ENCODE measurements around the gene SYNPO2L.
"Not testable (repeated sequence)": the region's sequence is repeated elsewhere in the genome, so short reads cannot be mapped to it uniquely, and the experiment has no call there.

Gene SYNPO2L, protein sequence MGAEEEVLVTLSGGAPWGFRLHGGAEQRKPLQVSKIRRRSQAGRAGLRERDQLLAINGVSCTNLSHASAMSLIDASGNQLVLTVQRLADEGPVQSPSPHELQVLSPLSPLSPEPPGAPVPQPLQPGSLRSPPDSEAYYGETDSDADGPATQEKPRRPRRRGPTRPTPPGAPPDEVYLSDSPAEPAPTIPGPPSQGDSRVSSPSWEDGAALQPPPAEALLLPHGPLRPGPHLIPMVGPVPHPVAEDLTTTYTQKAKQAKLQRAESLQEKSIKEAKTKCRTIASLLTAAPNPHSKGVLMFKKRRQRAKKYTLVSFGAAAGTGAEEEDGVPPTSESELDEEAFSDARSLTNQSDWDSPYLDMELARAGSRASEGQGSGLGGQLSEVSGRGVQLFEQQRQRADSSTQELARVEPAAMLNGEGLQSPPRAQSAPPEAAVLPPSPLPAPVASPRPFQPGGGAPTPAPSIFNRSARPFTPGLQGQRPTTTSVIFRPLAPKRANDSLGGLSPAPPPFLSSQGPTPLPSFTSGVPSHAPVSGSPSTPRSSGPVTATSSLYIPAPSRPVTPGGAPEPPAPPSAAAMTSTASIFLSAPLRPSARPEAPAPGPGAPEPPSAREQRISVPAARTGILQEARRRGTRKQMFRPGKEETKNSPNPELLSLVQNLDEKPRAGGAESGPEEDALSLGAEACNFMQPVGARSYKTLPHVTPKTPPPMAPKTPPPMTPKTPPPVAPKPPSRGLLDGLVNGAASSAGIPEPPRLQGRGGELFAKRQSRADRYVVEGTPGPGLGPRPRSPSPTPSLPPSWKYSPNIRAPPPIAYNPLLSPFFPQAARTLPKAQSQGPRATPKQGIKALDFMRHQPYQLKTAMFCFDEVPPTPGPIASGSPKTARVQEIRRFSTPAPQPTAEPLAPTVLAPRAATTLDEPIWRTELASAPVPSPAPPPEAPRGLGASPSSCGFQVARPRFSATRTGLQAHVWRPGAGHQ

DNA sequence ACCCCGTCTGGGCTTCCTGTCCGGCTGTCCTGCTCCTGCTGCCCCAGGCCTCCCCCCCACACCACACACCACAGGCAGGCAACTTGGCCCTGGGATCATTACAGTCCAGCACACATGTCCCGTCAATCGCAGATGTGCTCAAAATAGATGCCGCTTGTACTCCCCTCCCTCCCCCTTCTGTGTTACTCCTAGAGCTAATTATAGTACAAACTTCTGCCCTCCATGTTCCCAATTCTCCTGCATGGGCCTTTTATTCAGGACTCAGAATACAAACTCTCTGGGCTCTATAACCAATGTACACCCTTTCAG lies at the start of gene SYNPO2L:
Gene SYNPO2L, minus strand, starts transcription at position 40 of the 309 bp plus-strand sequence. CDS start 107 bp downstream, outside the sequence.
- DNase-seq, result no peak

DNA sequence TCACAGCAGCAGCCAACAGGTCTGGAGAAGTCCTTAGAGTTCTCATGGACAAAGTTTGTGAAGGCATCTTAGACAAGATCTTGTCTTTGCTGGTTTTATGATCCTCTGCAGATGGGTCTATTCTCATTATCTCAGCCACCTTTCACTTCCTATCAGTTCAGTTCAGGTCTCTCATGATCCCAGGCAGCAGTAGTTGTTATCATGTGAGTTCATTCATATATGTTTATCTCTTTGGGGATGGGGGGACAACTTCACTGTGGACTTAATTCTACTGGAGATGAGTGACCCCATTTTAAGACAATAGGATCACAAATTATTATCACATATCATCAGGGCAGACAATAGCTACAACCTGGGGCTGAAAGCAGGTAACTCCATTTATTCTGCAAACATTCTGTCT lies 48.1 kb upstream of the SYNPO2L start:
- DNase-seq, result not testable (repeated sequence)

DNA sequence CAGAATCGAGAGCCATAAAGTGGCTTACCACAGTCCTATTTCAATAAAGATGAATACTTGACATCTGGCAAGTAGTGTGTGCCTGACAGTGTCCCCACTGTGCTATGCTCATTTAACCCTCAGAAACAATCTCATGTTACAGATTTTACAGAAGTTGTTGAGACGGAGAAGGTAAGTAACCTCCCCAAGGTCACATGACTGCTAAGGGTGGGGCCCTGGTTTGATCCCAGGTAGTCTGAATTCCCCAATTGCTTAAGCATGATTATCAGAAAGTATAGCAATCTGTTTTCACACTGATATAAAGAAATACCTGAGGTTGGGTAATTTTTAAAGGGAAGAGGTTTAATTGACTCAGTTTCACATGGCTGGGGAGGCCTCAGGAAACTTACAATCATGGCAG lies 43.0 kb upstream of the SYNPO2L start:
- DNase-seq, result not testable (repeated sequence)

DNA sequence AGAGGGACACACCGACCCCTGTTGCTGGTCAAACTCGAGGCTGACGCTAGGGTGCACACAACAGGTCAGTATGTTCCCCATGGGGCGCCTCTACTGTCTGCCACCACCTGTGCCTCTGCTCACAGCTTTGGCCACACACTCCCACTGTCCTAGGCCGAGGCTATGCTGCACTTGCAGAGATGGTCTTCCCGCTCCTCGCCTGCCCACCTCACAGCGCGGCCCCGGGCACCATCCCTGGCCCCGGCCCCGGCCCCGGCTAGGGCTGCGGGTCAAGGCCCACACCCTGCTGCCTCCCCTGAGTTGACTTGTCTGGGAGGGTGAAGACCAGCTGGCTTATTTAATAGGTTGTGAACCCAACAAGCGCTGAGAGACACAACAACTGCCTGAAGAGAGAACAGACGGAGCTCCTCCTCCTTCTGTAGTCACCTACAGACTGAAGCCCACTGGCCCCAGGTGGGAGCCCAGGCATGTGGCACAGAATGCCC lies 41.9 kb upstream of the SYNPO2L start, which contains the start of gene AGAP5:
Gene AGAP5, minus strand, starts transcription at position 435 of the 485 bp plus-strand sequence. Its CDS starts 354 bp downstream, at position 81.
- DNase-seq, result not testable (repeated sequence)

DNA sequence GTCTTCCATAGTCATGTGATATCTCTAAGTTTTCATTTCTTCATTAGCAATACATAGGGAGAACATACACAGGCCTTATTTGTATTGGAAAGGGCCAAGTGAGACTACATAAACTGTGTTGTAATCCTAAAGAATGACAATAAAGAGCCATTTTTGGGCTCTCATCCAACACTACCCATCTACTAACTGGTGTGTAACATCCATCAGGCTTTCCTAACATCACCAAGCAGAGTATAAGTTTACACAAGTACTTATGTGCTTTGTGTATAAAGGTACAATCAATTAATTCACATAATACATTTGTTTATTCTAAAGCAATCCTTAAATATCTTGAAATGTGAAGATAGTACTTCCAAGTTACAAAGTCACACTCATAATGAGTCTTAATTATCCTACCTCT lies 39.5 kb upstream of the SYNPO2L start:
- not testable (repeated sequence) for DNase-seq

DNA sequence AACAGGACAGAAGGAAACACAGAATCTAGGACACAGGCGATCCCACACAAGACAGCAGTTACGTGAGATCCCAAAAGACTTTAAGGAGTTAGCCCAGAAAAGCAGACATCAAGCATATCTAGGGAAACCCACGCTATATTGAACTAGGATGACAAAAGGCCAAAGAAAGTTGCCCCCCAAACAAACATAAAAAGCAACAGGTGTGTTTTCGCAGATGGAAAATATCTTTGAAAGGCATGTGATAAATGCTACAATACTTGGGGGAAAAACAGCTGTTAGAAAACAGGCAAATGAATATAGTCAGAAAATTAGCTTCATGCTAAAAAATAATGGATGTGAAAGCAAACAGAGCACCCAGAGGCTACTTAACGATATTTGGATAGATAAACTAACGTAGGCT lies 34.9 kb upstream of the SYNPO2L start:
- not testable (repeated sequence) for DNase-seq

DNA sequence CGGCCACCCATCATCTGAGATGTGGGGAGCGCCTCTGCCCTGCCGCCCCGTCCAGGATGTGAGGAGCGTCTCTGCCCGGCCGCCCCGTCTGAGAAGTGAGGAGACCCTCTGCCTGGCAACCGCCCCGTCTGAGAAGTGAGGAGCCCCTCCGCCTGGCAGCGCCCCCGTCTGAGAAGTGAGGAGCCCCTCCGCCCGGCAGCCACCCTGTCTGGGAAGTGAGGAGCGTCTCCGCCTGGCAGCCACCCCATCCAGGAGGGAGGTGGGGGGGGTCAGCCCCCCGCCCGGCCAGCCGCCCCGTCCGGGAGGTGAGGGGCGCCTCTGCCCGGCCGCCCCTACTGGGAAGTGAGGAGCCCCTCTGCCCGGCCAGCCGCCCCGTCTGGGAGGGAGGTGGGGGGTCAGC lies 33.8 kb upstream of the SYNPO2L start:
- DNase-seq, result not testable (repeated sequence)

DNA sequence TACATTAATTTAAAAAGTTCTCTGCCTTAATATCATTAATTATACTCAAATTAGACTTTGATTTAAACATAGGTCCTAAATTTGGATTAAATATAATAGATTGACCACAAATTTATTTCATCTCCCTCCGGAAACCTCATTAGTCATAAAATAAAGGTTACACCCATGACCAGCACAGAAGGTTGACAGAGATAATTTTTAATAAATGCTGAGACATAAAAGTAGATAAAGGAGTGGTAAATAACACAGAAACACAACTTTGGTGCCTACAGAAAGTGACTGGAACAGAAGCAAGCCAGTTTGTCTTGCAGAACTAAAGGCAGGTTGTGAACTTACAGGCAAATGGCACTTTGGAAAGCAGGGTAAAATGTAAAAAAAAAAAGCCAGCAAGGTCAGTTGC lies 31.8 kb upstream of the SYNPO2L start:
- DNase-seq, result not testable (repeated sequence)

DNA sequence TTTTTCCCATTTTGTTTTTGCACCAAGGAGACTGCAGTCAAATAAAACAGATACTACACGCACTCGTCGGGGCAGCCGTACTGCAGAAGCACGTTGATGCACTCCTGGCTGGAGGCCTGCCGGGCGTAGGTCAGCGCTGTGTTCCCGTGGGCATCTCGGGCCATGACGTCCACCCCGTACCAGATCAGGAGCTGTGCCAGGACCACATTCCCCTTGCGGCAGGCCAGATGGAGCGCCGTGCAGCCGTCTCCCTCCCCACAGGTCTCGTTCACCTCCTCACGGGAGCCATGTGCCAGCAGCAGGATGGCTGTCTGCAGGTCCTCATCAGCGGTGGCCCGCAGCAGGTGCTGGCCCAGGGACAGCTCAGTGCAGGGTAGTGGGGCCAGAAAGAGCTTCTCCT lies 18.7 kb upstream of the SYNPO2L start:
- not testable (repeated sequence) for DNase-seq

DNA sequence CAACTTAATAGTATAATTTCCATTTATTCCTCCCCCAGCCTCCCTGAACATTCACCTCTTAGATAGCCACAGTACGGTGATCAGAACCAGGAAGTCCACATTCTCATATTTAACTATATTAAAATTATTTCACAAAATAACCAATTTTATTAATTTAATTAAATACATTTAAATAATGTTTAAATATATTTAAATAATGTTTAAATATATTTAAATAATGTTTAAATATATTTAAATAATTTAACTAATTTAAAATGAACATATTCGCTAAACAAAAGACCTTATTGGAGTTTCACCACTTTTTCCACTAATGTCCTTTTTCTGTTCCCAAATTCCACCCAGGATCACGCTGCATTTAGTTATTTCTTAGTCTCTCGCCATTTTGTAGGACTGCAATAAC lies 12.5 kb upstream of the SYNPO2L start:
- DNase-seq, result not testable (repeated sequence)

DNA sequence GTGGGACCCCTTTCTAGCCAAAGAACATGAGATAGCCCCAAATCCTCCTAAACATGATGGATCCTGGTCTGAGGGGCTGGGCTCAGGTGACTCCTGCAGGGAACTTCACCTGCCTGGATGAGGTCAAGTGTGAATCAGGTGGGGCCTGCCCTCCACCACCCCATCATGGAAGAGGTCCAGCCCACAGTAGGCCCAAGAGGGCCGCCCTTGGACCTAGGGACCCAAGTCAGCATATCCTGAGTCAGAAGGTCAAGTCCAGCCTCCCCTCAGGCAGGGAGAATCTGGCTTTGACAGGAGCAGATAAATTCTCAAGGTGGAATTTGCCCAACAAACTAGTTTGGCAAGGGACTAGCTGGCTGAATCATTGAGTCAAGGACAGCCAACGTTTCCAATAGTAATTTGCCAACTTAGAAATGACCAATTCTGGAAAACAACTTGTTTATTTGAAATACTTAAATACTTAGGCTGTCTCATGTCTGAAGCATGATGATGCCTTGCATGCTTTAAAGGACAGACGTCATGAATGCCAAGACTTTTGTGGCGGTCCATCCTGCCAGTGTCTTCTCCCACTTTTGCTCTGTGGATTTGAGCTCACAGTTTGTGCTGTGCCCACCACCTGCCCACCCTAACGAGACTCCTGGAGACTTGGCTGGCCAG lies 10.5 kb upstream of the SYNPO2L start:
- DNase-seq, result not testable (repeated sequence)

DNA sequence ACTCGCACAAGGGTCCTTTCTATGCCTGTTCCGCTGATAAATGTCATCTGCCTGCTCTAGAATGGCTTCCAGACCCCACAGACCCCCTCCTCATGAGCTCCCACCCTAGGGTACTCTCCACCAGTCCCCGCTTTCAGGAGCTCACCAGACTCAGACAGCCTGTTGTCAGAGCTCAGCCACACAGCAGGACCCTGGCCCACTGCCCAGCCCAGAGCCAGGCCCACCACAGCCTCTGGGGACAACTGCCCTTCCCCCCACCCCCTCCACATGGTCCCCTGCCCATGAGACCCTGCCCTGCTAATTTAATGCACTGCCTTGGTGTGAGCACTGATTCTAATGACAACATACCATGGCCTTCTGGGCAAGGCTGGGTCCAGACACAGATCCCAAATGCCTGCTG lies 9.8 kb upstream of the SYNPO2L start:
- not testable (repeated sequence) for DNase-seq

DNA sequence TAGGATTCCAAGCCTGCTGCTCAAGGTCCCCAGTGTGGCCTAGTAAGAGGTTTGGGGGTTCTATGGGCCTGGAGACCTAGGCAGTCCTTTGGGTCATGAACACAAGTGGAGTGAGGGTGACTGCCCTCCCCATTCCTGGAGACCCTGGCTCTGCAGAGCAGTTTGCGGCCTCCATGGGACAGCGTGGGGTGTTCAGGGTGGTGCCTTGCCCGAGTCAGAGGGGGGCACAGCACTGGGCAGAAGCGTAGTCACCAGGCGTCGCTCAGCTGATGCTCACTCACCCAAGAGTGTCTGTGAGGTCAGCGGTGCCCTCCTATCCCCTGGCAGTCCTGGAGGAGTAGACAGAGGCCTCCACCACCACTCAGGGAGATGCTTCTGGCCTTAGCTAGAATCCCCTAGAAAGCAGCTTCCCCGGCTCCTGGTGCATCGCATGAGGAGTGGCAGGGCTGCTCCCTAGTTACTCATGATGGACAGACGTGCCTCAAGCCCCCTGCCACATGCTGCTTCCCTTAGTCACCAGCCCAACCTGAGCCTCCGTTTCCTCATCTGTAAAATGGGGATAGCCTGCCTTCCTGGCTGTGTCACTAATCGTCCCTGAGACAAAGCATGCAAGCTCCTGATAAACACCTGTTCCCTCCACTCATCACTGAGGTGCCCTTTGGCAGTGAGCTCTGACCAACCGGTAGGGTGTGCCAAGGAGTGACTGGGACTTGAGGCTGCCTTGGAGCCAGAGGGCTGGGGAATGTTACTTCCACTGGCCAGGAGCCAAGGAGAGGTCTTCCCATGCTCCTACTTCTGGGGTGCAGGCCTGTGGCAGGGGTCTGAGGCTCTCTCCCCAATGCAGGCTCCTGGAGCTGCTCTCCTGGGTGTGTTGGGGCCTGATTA lies 8.6 kb upstream of the SYNPO2L start:
- not testable (repeated sequence) for DNase-seq

DNA sequence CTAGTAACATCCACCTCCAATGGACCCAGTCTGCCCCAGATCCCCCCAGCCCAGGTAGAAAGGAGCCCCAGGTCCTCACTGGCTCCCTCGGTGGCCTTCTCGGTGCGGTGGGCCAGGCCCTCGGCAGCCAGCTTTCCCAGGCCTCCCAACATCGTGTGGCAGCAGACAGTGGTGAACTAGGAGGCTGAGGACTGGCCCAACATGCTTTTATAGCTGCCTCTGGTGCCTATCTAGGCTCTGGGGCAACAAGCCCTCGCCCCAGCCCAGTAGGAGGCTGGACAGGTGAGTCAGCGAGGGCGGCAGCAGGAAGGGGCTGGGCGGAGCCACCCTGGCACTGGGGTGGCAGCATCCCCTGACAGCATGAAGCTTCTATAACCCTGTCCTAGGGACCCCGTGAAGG lies 7.8 kb upstream of the SYNPO2L start:
- not testable (repeated sequence) for DNase-seq

DNA sequence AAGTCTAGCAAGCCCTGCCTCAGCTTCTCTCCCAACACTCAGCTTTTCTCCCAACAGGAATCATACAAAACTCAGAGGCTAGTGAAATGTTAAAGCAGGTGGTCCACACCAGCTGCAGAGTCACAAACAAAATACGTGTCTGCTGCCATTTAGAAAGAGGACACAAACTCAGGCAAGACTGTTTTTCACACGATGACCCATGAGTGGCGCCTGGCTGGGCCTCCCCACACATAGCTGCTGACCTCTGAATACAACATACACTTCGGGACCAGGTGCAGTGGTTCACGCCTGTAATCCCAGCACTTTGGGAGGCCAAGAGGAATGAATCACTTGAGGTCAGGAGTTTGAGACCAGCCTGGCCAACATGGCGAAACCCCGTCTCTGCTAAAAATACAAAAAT lies 6.9 kb upstream of the SYNPO2L start:
- not testable (repeated sequence) for DNase-seq

DNA sequence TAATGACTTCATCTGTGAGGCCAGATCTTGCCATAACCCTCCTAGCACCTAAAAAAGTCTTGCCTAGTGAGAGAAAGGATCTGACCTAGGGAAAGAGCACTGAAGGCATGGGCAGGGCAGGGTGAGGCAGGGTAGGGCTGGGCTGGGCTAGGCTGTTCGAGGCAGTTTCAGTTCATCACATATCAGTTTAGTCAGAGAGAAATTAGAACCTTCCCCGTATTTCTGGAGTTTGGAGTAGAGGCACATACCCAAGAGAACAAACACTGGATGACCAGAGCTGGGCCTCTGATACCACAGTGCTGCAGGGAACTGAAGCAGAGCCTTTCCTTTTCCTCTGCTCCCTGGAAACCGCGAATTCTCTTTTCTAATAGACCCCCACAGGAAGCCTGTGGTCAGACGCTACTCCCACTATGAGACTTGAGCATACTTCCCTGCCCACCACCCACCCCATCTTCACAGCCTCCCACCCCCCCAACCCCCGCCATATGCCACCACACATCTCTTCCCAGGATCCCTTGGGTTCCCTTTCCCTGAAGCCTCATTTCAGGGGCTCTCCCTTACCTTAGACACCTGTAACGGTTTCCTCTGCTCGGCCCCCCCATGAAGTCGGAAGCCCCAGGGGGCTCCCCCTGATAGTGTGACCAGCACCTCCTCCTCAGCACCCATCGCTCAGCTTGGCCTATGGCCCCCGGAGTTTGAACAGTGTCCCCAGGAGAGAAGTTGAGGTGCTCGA lies 406 bp downstream of the SYNPO2L start:
- DNase-seq, result no peak

DNA sequence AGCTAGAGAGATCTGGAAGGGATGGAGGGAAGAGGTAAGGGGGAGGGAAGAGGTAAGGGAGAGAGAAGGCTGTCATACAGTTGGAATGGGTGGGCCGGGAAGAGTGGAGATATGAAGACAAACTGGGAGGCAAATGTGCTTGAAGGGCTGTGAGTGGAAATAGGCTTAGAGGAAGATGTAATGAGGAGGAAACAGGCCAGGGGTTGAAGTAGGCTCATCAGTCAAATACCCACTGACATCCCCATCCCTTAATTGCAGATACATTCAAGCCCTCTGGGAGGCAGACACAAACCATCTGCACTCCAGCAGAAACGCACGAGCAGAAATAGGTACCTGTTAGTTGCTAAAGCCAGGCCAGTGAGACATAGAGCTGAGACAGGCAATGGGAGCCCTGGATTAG lies 2.1 kb downstream of the SYNPO2L start:
- DNase-seq, result no peak

DNA sequence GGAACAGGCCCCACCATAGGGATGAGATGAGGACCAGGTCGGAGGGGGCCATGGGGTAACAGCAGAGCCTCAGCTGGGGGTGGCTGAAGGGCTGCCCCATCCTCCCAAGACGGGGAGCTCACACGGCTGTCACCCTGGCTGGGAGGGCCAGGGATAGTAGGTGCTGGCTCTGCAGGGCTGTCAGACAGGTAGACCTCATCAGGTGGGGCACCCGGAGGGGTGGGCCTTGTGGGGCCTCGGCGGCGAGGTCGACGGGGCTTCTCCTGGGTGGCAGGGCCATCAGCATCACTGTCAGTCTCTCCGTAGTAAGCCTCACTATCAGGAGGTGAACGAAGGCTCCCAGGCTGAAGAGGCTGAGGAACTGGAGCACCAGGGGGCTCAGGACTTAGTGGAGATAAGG lies 2.6 kb downstream of the SYNPO2L start:
- no peak for DNase-seq

DNA sequence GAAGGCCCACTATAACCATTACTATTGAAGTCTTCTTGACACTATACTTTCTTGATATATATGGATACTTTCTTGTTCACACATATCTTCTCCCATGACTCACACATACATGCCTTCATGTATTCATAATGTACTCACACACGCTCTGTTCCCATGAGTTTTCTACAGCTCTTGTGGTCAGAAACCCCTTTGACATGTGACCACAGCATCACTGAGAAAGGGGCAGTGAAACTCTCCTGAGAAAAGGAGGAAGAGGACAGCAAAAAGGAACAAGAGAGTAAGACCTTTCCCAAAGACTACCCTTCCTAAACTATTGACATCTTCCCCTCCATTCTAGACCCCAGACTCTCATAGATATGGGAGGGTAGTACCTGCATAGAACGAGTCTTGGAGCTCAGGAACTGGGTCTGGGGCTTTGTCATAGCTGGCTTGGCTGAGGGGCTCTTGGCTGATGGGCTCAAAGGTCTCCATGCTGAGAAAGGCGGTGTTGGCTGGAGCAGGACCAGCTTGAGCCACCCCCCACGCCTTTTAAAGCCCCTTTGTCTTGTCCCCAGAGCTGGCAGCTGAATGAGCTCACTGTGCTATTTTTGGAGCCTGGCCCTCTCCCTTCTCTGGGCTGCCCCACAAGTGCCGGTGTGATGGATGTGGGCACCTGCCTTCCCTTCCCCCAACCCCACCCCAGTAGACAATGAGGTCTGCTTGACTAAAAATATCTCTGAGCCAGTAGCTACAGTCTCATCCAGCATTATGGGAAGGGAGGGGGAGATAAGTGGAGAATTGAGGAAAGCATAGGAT lies 5.1 kb downstream of the SYNPO2L start:
- DNase-seq, result no peak

DNA sequence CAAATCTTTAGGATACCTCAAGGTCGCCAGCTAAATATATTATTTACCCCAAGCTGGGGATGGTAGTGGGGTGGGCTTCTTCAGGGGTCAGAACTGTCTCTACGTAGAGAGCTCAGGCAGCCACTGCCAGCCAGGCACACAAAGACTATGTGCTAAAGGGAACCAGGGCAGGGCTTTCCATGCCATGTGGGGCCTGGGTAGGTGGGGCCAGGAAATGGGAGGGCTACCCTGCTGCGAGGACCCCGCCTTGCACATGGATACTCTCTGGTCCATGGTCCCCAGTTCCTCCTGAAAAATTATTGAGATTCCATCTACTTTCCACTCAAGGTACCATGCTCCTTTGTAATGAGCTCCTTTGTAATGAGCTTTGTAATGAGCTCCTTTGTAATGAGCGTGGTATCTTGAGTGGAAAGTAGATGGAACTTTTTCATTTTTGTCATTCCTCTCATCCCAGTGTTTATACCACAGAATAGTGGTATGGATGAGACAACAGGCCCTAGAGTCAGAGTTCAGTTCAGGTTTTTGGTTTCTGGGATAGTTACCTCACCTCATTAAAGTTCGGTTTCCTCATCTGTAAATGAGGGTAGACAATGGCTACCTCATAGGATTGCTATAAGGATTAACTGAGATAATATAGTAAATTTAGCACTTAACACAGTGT lies 5.8 kb downstream of the SYNPO2L start:
- no peak for DNase-seq
